Measurements from ENCODE around the gene HOXC9. TPM values are rescaled to one million over a fixed set of nuclear protein-coding genes. Genes with fewer than 3 reads are reported as not detected.

HOXC9 gene
- total RNA-seq, 1 experiment from 2014 or later, result not detected

DNA sequence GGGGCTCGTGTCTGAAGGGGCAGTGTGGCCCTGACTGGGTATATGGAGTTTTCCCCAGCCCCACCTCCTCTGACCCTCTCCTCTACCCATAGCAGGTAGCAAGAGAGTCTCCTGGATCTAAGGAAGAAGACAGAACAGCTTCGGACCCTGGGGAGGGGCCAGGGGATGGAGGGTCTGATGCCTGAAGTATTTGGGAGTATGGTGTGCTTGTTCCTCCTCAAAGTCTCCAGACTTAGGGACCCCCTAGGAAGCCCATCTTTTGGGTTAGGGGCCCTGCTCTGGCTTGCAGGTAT lies 8.2 kb downstream of the HOXC9 start:
- Histone ChIP-seq H2BK15ac (ENCODE audit: low read depth, low read length) (no peak overlapping the region), H3K23me2 (ENCODE audit: insufficient read length, low read depth, low read length, poor library complexity, severe bottlenecking) (no peaks in the 10 kb centered on the region), H3K56ac (ENCODE audit: insufficient read length, low read depth, low read length) (no peak overlapping the region), H3K23ac (ENCODE audit: insufficient read length, low read depth, low read length) (no peak overlapping the region), H3K18ac (ENCODE audit: insufficient read length, low read depth, low read length) (no peak overlapping the region), H3T11ph (ENCODE audit: low read length) (no peak overlapping the region), H2AK5ac (ENCODE audit: insufficient read length, low read length) (no peak overlapping the region), H2BK12ac (ENCODE audit: insufficient read length, low read depth, low read length) (no peak overlapping the region), H3K79me1 (ENCODE audit: insufficient read depth, low read depth, low read length, poor library complexity, severe bottlenecking) (no peaks in the 10 kb centered on the region), H4K20me1 (ENCODE audit: control insufficient read depth, insufficient read depth, insufficient read length) (no peaks in the 10 kb centered on the region), H4K5ac (ENCODE audit: insufficient read length, low read depth, low read length) (no peak overlapping the region), H2BK5ac (ENCODE audit: insufficient read length, low read length) (no peak overlapping the region), H2BK120ac (ENCODE audit: low read depth, low read length, poor library complexity, severe bottlenecking) (no peak overlapping the region), H3K9ac (ENCODE audit: extremely low read depth, insufficient read length, low read length) (no peak overlapping the region), H3K9me3 (ENCODE audit: control insufficient read depth, low read depth, low read length) (no peaks in the 10 kb centered on the region), H3K27me3 (ENCODE audit: insufficient read depth, low read length) (peaks cover 94% of the 10 kb centered on the region), H2BK20ac (ENCODE audit: low read depth, low read length, poor library complexity, severe bottlenecking) (no peak overlapping the region), H3K14ac (ENCODE audit: insufficient read depth, low read length) (no peak overlapping the region), H3K4ac (ENCODE audit: low read depth, low read length) (no peak overlapping the region), H2AFZ (ENCODE audit: low read length) (no peak overlapping the region), H3K79me2 (ENCODE audit: insufficient read depth, low read length) (no peaks in the 10 kb centered on the region), H4K91ac (ENCODE audit: insufficient read length, low read depth, low read length) (no peak overlapping the region), H3K4me1 (ENCODE audit: insufficient read depth, low read length) (no peaks in the 10 kb centered on the region), H3K4me2 (ENCODE audit: insufficient read depth, insufficient read length, low read length) (no peak overlapping the region), H4K8ac (replicated peaks; ENCODE audit: insufficient read length, low read depth, low read length) (no peak overlapping the region), H3K27ac (ENCODE audit: insufficient read length, low read depth, low read length) (no peak overlapping the region)
- peaks cover 2 to 8% of the 10 kb centered on the region in 2 experiments; a peak in 2 of 5 replicates for H3K9me3 Mint-ChIP-seq
- no peak overlapping the region for H3K27ac Mint-ChIP-seq
- no peaks in the 10 kb centered on the region for H3K36me3 Mint-ChIP-seq (ENCODE audit: insufficient read depth in 1 of 3, low read depth in 3 of 3)
- TF ChIP-seq, protein P1, sequence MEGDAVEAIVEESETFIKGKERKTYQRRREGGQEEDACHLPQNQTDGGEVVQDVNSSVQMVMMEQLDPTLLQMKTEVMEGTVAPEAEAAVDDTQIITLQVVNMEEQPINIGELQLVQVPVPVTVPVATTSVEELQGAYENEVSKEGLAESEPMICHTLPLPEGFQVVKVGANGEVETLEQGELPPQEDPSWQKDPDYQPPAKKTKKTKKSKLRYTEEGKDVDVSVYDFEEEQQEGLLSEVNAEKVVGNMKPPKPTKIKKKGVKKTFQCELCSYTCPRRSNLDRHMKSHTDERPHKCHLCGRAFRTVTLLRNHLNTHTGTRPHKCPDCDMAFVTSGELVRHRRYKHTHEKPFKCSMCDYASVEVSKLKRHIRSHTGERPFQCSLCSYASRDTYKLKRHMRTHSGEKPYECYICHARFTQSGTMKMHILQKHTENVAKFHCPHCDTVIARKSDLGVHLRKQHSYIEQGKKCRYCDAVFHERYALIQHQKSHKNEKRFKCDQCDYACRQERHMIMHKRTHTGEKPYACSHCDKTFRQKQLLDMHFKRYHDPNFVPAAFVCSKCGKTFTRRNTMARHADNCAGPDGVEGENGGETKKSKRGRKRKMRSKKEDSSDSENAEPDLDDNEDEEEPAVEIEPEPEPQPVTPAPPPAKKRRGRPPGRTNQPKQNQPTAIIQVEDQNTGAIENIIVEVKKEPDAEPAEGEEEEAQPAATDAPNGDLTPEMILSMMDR (conservative IDR thresholded peaks at IDR 0.05), result no peak
- no peak overlapping the region for H3K4me3 Mint-ChIP-seq
- H3K4me1 Mint-ChIP-seq, result peaks cover 7 to 35% of the 10 kb centered on the region in 2 experiments
- DNase-seq, result no peak
- no CpG with 5 or more reads among the region's 2 CpGs for WGBS (ENCODE audit: extremely low coverage, insufficient read length, low lambda C conversion rate)
- H3K27me3 Mint-ChIP-seq (ENCODE audit: low read depth), result peaks cover 100% of the 10 kb centered on the region
